NB4 (cell line): ENCODE data around the gene CD86.
"Not testable (repeated sequence)": the region's sequence is repeated elsewhere in the genome, so short reads cannot be mapped to it uniquely, and the experiment has no call there.

Source experiments
- DNase-seq: peaks from one replicate; pipeline ENCODE4 v3.0.0; 2010; ENCODE audit warnings: low read depth
- H3K4me3 ChIP-seq: one replicate; pipeline ENCODE4 v1.5.1; 2011; ENCODE audit warnings: mild to moderate bottlenecking, low read depth, low read length, moderate library complexity
- MAX ChIP-seq: IDR thresholded peaks from 2 replicates; pipeline ENCODE4 v1.6.1; 2011; ENCODE audit warnings: low read depth, low read length
- MYC ChIP-seq: IDR thresholded peaks from 2 replicates; pipeline ENCODE4 v1.6.1; 2011; ENCODE audit warnings: low read depth, low read length
- POLR2A ChIP-seq: IDR thresholded peaks from 2 replicates; pipeline ENCODE4 v1.6.1; 2011; ENCODE audit warnings: mild to moderate bottlenecking; ENCODE audit not compliant: insufficient read length; ENCODE audit errors: extremely low read depth
- TF ChIP-seq, protein P1 (sequence below): IDR thresholded peaks from one replicate; pipeline ENCODE4 v1.5.1; 2012; ENCODE audit warnings: low read depth, low read length

The CD86 gene

GRCh38 chr3:122025296-122025695, 29.9 kb upstream of the CD86 start:
- no peak for DNase-seq
- no peak for TF ChIP-seq POLR2A
- no peak for TF ChIP-seq MYC
- TF ChIP-seq MAX, result no peak
- TF ChIP-seq, protein P1, sequence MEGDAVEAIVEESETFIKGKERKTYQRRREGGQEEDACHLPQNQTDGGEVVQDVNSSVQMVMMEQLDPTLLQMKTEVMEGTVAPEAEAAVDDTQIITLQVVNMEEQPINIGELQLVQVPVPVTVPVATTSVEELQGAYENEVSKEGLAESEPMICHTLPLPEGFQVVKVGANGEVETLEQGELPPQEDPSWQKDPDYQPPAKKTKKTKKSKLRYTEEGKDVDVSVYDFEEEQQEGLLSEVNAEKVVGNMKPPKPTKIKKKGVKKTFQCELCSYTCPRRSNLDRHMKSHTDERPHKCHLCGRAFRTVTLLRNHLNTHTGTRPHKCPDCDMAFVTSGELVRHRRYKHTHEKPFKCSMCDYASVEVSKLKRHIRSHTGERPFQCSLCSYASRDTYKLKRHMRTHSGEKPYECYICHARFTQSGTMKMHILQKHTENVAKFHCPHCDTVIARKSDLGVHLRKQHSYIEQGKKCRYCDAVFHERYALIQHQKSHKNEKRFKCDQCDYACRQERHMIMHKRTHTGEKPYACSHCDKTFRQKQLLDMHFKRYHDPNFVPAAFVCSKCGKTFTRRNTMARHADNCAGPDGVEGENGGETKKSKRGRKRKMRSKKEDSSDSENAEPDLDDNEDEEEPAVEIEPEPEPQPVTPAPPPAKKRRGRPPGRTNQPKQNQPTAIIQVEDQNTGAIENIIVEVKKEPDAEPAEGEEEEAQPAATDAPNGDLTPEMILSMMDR, result no peak
- no peak overlapping the region for H3K4me3 ChIP-seq

DNA sequence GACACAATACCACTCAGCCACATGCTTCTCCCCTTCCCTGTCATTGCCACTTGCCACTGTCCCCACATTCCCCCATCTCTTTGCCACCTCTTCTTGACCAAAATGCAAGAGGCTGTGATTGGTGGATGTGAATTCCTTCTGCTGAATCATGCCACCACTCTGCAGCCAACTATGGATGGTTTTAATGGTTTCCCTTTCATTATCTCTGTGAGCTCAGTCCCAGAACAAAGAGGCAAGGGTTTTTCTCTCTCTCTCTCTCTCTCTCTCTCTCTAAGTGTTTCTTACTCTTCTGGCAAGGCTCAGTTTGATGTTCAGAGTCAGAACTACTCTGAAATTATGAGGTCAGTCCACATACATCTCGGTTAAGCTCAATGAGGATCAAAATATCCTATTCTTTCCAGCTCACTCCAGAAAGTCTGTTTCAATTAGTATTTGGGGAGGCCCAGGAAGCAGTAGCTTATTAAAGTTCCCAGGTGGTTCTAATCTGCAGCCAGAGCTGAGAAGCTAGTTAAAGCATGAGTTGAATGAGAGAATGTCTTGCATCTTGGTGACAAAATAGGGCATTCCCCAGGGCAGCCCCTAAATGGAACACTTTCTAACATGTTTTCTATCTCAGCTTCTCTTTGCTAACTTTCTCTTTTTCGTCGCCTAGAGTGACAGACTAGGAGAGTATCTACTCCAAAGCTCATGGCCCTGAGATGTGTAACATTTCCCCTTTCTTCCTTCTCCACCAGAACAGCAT, 24.6 kb upstream of the CD86 start:
- TF ChIP-seq MAX (no peak), MYC (no peak), POLR2A (no peak)
- TF ChIP-seq, protein P1, result no peak
- DNase-seq, result peak; percentile 9
- H3K4me3 ChIP-seq, result no peak overlapping the region

DNA sequence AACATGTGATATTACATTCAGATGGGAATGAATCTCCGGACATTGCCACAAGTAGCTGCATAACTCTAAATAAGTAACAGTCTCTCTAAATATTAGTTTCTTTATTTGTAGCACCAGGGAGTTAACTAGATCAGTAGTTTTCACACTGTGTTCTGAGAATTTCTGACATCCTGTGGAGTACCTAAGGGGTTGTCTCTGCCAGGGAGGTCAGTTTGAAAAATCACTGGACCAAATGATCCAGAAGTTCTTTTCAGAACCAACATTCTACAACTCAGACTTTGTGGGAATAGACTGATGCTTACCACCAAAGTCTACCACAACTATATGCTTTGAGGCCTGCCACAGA, 24.1 kb upstream of the CD86 start:
- no peak for TF ChIP-seq MAX
- TF ChIP-seq, protein P1, result no peak
- no peak for TF ChIP-seq POLR2A
- no peak for TF ChIP-seq MYC
- DNase-seq, result no peak
- no peak overlapping the region for H3K4me3 ChIP-seq

- H3K4me3 ChIP-seq, result no peak overlapping the region
- TF ChIP-seq MYC (no peak), POLR2A (no peak), MAX (no peak)
- TF ChIP-seq, protein P1, result no peak
- no peak for DNase-seq
These were observed 22.6 kb upstream of the CD86 start for GRCh38 chr3:122032531-122032930.

GRCh38 chr3:122033023-122033422, 22.1 kb upstream of the CD86 start:
- DNase-seq, result no peak
- TF ChIP-seq, protein P1, result no peak
- TF ChIP-seq MAX, result no peak
- H3K4me3 ChIP-seq, result no peak overlapping the region

- DNase-seq, H3K4me3 ChIP-seq: not testable (repeated sequence)
These were observed 7.9 kb upstream of the CD86 start for GRCh38 chr3:122047296-122047695.

- H3K4me3 ChIP-seq, DNase-seq: not testable (repeated sequence)
These were observed 7.4 kb upstream of the CD86 start for GRCh38 chr3:122047773-122048172.
